Activated T-cell treated with anti-CD3 and anti-CD28 coated beads for 4 hours (primary cell): Measurements from ENCODE around the gene THADA.

ENCODE experiments used
- DNase-seq: peaks from one replicate; pipeline ENCODE4 v3.0.0-alpha.2; 2020

The THADA gene

GRCh38 chr2:43343573-43344304 lies 252.1 kb downstream of the THADA start:
- DNase-seq = no peak

GRCh38 chr2:43341959-43342757 lies 253.7 kb downstream of the THADA start:
- no peak for DNase-seq

- DNase-seq = no peak
Observed at GRCh38 chr2:43340945-43341356, 254.9 kb downstream of the THADA start.

DNA sequence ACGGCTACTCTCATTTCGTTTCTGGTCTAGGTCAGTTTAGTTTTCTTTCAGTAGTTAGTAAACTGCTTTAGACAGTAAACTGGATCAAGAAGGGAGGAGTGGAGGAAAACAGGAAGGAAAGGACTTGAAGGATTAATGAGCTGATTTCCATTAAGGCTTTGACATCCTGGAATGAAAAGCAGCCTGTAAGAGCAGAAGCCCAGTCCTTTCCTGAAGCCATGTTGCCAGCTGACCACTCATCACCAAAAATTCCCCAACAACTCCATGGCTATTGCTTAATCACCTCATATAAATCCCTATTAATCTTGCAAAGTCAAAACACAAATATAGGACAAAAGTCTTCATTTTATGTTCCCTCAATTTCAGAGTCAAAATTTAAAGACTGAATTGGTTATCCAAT lies 255.8 kb downstream of the THADA start:
- no peak for DNase-seq

DNA sequence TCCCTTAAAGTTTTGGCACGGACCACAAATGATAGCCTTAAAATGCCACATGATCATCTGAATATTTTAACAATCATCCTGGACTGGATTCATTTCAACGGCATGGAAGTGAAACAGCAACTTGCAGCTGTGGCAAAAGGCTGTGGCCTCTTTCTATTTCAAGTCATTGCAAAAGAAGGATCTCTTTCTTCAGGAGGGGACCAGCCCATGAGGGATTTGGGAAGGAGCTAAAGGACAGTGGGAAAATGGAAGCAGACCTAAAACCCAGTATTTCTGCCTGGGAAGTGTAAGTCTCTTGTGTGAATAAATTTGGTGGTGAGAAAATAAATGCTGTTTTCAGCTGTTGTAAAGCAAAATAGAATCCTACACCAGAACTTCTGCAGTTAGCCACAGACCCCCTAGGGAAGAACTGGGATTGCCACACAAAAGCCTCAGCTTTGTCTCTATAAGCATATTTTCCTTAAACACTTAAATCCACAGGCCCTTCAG lies 262.1 kb downstream of the THADA start:
- no peak for DNase-seq

DNA sequence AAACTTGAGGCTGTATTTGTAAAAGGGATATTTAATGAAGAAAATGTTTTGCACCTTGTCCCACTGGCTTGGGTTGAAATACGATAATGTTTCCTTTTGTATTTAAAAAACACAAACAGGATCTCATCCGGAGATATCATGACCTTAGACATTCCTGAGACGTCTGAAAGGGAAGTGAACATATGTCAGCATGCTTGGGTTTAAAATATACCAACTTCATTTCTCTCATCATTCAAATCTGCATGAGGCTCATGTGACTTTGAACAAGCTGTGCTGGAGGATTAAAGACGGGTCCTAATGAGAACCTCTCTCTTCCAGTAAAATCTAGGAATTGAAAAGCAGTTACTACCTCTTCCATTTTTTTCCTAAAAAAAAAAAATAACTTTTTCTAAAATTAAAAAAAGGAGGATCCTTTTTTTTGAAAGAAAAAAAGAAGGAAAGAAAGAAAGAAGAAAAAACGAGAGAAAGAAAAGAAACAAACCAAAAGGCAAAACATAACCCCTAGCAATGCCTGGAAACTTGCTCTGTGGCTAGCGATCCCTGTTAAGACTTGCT lies 262.7 kb downstream of the THADA start:
- DNase-seq = no peak

DNA sequence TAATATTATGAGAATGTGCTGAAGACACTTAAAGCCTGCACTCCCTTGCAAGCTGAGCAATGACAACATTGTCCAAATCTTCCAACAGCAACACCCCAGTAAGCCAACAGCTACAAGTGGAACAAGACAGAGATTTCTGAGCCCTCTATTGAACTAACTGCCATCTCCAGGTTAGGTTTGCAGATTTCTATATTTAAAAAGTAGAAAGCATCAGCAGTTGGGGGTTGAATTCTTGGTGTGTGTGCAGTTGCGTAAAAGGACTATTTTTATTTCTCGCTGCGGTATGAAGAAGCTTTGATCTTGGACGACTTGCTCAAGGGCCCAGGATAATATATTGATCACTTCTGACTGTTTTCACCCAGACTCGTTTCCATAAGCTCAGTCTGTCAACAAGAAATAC lies 263.2 kb downstream of the THADA start:
- DNase-seq = no peak

- DNase-seq = no peak
Observed at GRCh38 chr2:43331422-43331821, 264.4 kb downstream of the THADA start.

GRCh38 chr2:43329637-43330036 lies 266.2 kb downstream of the THADA start:
- no peak for DNase-seq

GRCh38 chr2:43328832-43329231 lies 267.0 kb downstream of the THADA start:
- DNase-seq = no peak

GRCh38 chr2:43328133-43328532 lies 267.7 kb downstream of the THADA start:
- DNase-seq = no peak

DNA sequence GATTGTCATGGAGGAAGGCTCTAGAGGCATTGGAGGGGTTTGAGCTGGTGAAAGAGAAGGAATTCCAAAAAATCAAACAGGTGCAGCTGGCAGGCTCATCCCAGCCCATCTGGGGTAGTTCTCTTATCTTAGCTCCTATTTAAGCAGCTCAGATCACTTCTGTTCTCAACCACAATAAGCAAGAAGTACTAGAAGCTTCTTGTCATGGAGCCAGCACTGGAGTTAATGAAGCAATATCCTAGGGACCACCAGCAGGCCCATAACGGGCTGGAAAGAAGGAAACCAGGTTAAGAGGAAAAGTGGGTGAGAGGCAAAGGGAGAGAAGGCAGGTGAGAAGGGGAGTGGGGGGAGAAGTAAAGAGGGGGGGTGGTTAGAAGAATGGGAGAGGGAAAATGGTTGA lies 268.7 kb downstream of the THADA start:
- DNase-seq = no peak

DNA sequence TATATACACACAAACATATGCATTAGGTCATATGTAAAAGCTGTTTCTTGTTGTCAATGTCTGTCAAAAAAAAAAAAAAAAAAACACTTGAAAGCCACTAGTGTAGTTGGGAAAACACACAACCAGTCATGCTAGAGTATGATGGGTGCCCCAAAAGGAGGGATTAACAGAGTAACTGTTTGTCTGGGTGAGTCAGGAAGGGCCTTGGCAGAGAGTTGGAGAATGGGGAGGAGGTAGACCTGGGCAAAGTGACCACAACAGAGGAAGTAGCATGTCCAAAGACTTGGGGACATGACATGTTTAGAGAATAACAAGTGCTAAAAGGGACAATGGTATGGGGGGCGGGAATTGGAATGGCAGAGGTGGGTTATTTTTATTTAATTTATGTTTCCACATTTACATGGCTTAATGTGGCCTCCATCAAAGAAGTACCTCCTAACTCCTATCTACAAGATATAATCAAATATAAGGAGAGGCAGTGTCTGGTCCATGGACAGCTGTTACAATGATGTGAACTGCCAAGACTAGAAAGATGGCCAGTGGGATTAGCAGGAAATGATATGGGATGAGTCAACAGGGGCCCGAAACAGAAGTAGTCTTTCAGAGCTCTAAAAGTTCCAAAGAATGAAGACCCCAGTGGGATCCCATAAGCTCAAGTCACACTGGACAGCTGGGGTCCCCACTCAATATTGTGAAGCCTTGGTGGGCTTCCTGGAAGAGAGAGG lies 269.6 kb downstream of the THADA start:
- no peak for DNase-seq

DNA sequence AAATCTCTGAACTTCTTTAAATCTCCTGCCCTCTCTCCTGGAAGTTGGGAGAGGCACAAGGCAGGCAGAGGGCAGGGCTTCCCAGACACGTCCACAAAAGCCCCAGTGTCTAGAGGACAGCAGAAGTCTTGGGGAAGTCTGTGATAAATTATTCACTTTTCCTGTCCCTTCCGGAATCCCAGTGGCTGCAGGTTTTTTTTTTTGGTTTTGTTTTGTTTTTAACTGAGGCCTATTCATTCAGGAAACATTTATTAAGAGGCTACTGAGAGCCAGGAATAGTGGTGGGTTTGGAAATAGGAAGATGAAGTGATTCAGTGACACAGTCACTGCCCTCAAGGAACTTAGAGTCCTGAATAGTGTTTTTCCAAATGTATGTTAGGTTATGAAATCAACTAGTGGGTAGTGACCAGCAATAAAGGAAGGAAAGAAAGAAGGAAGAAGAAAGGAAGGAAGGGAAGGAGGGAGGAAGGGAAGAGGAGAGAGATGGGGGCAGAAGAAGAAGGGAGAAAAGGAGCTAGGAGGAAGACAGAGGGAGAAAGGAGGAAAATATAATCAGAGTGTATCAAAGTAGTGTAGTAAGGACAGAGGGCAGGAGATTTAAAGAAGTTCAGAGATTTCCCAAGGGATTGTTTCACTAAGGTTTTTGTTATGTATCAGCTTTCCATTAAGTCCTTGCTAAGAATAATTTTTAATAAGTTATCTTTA lies 270.6 kb downstream of the THADA start:
- no peak for DNase-seq

GRCh38 chr2:43324259-43325106 lies 271.4 kb downstream of the THADA start:
- DNase-seq = no peak

DNA sequence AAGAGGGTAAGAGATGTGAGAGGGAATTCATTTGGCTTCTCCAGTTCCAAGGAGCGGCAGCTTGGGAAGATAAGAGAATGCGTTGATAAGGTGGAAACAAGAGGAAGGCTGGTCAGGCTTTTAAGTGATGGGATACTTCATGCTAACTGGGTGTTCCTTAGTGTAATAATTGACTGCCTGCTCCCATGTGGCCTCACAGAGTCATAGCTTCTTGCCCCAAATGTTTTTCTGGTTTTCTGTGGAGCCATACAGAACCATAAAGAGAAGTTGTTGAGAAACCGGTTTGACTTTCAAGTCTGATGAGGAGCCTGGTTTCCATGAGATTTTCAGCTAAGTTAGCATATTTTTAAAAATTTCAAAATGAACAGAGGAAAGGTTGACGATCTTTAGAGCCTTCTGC lies 272.0 kb downstream of the THADA start:
- no peak for DNase-seq

- no peak for DNase-seq
Observed at GRCh38 chr2:43321446-43321845, 274.4 kb downstream of the THADA start.

DNA sequence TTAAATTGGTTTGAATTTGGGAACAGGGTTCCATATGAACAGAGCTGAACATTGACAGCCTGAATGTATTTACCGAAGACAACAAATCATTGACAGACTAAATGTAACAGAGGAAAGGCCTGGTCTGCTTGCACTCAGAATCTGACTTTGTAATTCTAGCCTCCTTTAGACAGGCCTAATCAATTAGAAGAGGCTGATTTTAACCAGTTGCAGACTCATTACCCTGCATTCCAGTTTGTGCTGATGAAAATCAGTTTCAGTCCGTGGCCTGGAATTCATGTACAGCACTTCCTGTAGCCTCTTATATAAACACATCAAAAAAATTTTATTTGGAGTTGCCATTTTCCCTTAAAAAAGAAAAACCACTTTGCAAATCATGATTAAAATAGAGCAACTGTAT lies 276.3 kb downstream of the THADA start:
- DNase-seq = no peak

GRCh38 chr2:43318791-43319190 lies 277.0 kb downstream of the THADA start:
- DNase-seq = no peak

DNA sequence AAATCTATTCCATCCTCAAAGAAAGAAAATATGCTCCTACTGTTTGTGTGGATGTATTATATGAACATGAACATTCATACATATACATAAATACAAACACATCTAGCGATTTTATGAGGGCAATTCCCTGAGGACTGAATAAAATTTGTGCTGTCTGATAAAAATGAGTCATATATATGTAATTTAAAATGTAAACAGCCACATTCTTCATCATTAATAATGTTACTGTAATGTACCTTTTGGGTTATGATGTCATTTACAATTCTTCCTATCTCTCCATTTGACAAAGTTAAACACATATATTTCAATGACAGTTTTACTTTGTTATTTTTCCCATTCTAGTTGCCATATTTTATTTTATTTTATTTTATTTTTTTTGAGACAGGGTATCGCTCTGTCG lies 278.2 kb downstream of the THADA start:
- no peak for DNase-seq

DNA sequence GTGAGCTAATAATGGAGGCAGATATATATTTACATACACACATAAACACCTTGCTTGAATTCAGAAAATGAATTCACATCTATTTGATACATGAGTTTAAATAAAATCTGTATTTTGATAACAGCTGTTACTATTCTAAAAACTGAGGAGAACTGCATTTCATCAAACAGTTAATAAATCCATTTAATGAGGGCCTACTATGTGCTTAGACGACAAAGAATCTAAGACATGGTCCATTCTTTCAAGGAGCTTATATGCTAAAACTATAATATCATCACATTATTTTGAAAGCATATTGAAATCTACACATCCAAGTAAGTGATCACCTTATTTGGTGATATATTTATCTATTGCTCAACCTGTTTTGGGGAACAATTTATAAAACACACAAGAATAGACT lies 278.6 kb downstream of the THADA start:
- DNase-seq = no peak

DNA sequence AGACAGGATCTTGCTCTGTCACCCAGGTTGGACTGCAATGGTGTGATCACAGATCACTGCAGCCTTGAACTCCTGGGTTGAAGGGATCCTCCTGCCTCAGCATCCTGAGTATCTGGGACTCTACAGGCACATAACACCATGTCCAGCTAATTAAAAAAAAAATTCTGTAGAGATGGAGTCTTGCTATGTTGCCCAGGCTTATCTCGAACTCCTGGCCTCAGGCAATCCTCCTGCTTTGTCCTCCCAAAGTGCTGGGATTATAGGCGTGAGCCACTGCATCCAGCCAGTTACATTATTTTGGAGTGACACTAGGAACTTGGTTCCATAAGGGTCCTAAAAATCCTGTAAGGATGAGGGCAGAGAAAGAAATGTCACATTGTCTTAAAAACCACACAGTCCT lies 280.4 kb downstream of the THADA start:
- no peak for DNase-seq
